ENCODE results near the gene FGF9.

The FGF9 gene

GRCh38 chr13:21670883-21671619, at the start of gene FGF9:
Gene FGF9 (plus strand): TSS chr13:21671073. CDS start chr13:21671913, 840 bp downstream.
- DNase-seq (ENCODE audit: low spot score) = peak; percentile 90

DNA sequence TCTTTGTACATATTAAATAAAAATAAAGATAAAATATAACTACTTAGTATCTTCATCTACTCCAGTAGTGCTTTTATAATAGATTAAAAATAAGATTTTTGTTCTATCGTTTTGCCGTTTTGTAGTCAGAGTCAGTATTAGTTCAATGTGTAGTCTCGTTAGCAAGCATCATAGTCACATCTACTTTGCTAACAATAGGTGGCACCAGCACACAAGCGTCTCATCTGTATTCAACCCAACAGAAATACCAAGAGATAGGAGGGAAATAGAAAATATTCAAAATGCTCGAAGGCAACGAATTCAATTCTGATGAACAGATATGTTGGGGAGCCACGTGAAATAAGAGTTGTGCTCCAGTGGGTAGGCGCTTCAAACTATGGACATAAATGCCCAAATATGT, 45.5 kb upstream of the FGF9 start:
- peak; percentile 68 for DNase-seq (ENCODE audit: low spot score)

DNA sequence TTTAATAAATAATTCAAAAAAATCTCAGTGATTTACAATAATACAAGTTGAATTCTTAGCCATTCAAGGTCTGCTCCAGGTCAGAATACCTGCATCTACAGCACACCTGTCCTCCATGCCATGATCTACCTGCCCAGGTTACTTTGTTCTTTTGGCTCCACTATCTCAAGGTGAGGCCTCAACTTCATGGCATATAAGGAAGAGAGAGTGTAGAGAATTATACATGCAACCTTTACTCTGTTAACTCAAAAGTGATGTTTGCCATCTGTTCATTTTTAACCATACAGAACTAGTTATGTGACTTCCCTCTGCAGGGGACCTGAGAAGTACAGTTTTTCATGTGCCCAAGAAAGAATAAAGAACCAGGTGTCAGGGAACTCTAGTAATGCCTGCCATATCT, 38.7 kb upstream of the FGF9 start:
- DNase-seq (ENCODE audit: low spot score) = no peak

DNA sequence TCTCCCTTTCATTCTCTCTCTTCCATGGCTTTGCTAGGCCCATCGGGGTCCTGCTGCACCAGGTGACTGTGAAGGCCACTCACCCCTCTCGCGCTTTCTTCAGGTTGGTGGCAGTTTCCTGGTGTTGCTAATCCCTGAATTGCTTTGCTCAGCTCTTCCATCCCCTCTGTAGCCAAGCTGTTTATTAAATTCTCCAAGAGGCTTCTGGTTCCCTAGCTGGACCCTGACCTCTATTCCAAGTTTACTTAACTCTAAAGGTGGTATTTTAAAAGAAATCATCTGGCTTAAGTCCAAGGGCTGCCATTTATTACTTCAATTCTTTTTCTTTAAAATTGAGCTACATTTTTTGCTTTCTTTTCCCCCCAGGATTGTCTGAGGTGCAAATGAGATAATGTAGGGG, 34.2 kb upstream of the FGF9 start:
- DNase-seq (ENCODE audit: low spot score) = no peak

GRCh38 chr13:21637296-21637695, 33.6 kb upstream of the FGF9 start:
- DNase-seq (ENCODE audit: low spot score) = no peak

GRCh38 chr13:21638319-21639282, 32.3 kb upstream of the FGF9 start:
- DNase-seq (ENCODE audit: low spot score) = peak; percentile 47

GRCh38 chr13:21639561-21639960, 31.3 kb upstream of the FGF9 start:
- DNase-seq (ENCODE audit: low spot score) = no peak

DNA sequence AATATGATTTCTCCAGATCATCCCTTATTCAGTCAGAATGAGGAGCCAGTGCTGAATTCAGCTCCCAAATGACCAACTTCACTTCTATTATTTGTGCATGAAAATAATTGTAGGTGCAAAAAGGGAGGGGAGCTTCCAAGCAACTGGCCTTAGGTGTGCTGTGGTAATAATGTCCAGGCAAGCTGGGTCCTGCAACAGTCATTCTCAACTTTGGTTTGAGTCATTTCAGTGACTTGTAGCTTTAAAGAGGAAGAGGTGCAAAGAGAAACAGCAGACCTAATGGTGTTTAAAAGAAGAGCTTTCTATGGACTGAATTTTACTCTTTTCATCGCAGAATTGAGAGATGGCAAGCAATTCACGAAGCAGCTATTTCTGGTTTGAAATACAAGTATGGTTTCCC, 29.2 kb upstream of the FGF9 start:
- no peak for DNase-seq (ENCODE audit: low spot score)

- DNase-seq (ENCODE audit: low spot score) = peak; percentile 75
Measured at GRCh38 chr13:21657538-21657937, 13.3 kb upstream of the FGF9 start.

DNA sequence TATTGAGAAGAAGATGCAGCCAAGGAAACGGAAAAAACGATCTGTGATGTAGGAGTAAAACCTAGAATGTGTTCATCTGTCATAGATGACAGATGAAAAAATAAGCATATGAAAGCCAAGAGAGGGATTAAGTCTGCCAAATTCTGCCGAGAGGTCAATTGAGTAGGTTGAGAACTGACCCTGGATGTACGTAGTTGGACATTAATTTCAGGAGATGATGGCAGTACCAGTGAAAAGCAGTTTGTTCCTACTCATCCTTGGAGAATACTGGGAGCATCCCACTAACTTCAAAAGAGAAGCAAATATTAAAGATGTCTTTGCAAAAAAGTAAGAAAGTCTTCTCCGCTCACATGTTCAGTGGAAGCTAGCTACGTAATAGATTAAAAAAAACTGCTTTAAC, 11.8 kb upstream of the FGF9 start:
- no peak for DNase-seq (ENCODE audit: low spot score)

- no peak for DNase-seq (ENCODE audit: low spot score)
Measured at GRCh38 chr13:21661097-21661909, 9.6 kb upstream of the FGF9 start.

- no peak for DNase-seq (ENCODE audit: low spot score)
Measured at GRCh38 chr13:21663197-21663596, 7.7 kb upstream of the FGF9 start.

GRCh38 chr13:21668732-21669275, 2.1 kb upstream of the FGF9 start:
- DNase-seq (ENCODE audit: low spot score) = peak; percentile 37

DNA sequence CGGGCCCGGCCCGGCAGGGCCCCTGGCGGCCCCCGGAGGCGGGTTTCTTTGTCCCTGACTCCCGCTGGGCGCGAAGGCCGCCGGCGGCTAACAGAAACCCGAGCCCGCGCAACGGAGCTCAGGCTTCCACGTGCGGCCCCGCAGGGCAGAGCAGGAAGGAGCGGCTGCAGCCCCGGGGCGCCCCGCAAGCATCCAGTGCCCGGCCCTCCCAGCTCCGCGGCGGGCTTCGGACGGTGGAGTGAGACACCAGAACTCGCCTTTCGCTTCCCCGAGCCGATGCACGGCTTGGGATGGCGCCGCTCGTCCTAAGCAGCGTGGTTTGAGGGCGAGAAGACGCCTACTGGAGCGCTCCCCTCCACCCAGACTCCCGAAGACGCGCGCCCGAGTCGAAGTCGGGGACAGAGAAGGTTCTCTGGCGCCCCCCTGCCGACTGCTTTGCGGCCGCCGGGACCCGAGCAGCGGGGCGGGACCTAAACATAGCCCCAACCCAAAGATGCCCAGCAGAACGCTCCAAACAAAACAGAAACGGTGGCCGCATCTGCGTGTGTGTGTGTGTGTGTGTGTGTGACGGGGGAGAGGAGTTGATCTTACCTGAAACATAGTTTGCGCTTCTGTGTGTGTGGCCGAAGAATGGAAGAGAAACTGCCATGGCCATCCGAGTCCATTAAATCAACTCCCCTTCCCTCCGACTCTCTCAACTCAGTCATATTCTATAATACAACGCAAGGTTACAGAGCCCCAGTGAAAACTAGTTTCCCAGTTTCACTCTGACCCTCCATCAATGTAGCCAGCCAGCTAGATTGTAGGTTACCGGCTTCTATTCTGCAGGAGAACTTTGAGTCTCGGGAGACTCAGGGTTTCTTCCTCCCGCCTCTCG, 629 bp upstream of the FGF9 start:
- DNase-seq (ENCODE audit: low spot score) = peak; percentile 71

DNA sequence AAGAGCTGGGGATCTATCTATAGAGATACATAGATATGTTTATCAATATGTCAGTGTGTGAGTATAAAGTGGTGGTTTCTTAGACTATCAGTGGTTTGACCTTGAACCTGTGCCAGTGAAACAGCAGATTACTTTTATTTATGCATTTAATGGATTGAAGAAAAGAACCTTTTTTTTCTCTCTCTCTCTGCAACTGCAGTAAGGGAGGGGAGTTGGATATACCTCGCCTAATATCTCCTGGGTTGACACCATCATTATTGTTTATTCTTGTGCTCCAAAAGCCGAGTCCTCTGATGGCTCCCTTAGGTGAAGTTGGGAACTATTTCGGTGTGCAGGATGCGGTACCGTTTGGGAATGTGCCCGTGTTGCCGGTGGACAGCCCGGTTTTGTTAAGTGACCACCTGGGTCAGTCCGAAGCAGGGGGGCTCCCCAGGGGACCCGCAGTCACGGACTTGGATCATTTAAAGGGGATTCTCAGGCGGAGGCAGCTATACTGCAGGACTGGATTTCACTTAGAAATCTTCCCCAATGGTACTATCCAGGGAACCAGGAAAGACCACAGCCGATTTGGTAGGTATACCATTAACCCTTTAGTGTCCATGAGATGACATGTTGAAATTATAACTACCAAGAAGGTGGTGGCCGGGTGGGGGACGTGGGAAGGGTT, 880 bp downstream of the FGF9 start:
- DNase-seq (ENCODE audit: low spot score) = no peak

GRCh38 chr13:21672287-21672680, 1.4 kb downstream of the FGF9 start:
- no peak for DNase-seq (ENCODE audit: low spot score)

- peak; percentile 25 for DNase-seq (ENCODE audit: low spot score)
Measured at GRCh38 chr13:21672796-21673538, 2.1 kb downstream of the FGF9 start.

DNA sequence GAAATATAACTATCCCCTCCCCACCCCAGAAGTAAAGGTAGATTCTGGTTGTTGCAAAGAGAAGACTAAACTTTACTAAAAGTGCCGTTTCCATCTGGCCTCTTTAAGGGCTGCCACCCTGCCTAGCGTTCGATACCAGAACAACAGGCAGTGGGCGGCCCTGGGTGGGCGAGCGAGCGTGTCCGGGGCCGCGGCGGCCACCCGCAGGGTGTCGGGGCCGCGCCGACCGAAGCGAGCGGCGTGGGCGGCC, 2.6 kb downstream of the FGF9 start:
- DNase-seq (ENCODE audit: low spot score) = no peak

DNA sequence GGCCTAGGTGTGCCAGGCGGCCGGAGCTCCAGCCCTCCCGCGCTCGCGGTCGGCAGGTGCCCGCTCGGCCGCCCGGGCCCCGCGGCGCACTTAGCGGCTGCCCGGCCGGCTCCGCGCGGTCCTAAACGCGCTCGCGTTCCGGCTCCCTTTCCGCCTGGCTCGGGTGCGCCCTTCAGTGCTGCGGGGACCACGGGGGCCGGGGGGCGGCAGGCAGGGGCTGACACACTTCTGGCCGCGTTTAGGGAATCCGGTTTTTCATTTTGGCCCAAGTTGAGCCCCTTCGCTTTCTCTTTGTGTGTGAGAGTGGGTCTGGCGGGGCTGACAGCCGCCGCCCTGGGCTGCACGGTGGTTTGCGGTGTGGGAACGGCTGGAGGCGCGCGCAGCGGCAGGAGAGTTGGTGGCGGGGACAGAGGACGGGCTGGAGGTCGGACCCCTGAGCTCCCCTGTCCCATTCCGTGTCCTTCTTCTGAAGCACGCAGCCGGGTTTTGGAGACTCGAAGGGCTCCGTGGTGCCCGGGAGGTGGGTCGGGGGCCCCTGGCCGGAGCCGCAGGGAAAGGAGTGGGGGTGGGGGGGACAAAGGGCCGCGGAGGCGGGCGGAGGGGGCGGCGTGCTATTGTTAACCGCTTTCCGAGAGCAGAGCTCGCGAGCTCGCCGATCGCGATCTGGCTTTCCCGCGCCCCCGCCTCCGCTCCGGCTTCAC, 3.1 kb downstream of the FGF9 start:
- DNase-seq (ENCODE audit: low spot score) = peak; percentile 79
